SK-N-SH treated with all-trans-retinoic acid at 6 μM for 48 hours (cell line): ENCODE measurements around the gene TBCA.

Source experiments
- ATAC-seq: fragments of 200-7000 bp; cut with Tn5 transposase; 3 replicates; pipeline ENCODE4 v1.9.1; 2020; ENCODE audit warnings: mild to moderate bottlenecking, moderate library complexity
- ARNTL ChIP-seq: fragments of 450-650 bp; formaldehyde crosslinking; IDR thresholded peaks from 2 replicates; pipeline ENCODE4 v1.5.0; 2020; ENCODE audit warnings: low read depth, mild to moderate bottlenecking, moderate library complexity, borderline replicate concordance
- BACH2 ChIP-seq: fragments of 250-450 bp; sonication (Bioruptor Pico); IDR thresholded peaks from 2 replicates; pipeline ENCODE4 v1.9.0; 2021; ENCODE audit warnings: mild to moderate bottlenecking, borderline replicate concordance
- CSDC2 ChIP-seq: fragments of 250-450 bp; sonication (Bioruptor Pico); IDR thresholded peaks from 2 replicates; pipeline ENCODE4 v1.5.0; 2020; ENCODE audit warnings: mild to moderate bottlenecking, moderate library complexity
- CSRNP3 ChIP-seq: fragments of 250-450 bp; sonication (Bioruptor Pico); IDR thresholded peaks from 2 replicates; pipeline ENCODE4 v1.5.1; 2021; ENCODE audit warnings: mild to moderate bottlenecking, moderate library complexity
- ESRRG ChIP-seq: fragments of 250-450 bp; sonication (Bioruptor Pico); IDR thresholded peaks from 2 replicates; pipeline ENCODE4 v1.6.1; 2021; ENCODE audit warnings: mild to moderate bottlenecking
- GLIS3 ChIP-seq: fragments of 250-450 bp; sonication (Bioruptor Pico); IDR thresholded peaks from 2 replicates; pipeline ENCODE4 v1.5.0; 2020; ENCODE audit warnings: mild to moderate bottlenecking, moderate library complexity
- ISL1 ChIP-seq: fragments of 250-450 bp; sonication (Bioruptor Pico); IDR thresholded peaks from 2 replicates; pipeline ENCODE4 v2.1.2; 2022; ENCODE audit warnings: mild to moderate bottlenecking, moderate library complexity
- OSR1 ChIP-seq: fragments of 250-450 bp; sonication (Bioruptor Pico); IDR thresholded peaks from 2 replicates; pipeline ENCODE4 v1.8.0; 2022; ENCODE audit warnings: moderate library complexity, mild to moderate bottlenecking, inconsistent platforms
- POU6F1 ChIP-seq: fragments of 250-450 bp; sonication (Bioruptor Pico); IDR thresholded peaks from 2 replicates; pipeline ENCODE4 v1.8.0; 2021; ENCODE audit warnings: low read depth, mild to moderate bottlenecking, moderate library complexity, borderline replicate concordance
- PPARA ChIP-seq: fragments of 250-450 bp; sonication (Bioruptor Pico); IDR thresholded peaks from 2 replicates; pipeline ENCODE4 v1.5.0; 2020; ENCODE audit warnings: mild to moderate bottlenecking, borderline replicate concordance
- RARB ChIP-seq: fragments of 250-450 bp; sonication (Bioruptor Pico); IDR thresholded peaks from 2 replicates; pipeline ENCODE4 v1.8.0; 2021; ENCODE audit warnings: mild to moderate bottlenecking, moderate library complexity
- SNAI2 ChIP-seq: fragments of 250-450 bp; sonication (Bioruptor Pico); IDR thresholded peaks from 2 replicates; pipeline ENCODE4 v1.5.0; 2020; ENCODE audit warnings: mild to moderate bottlenecking, moderate library complexity
- TCF4 ChIP-seq: fragments of 250-450 bp; sonication (Bioruptor Pico); IDR thresholded peaks from 2 replicates; pipeline ENCODE4 v1.8.0; 2021; ENCODE audit warnings: mild to moderate bottlenecking, moderate library complexity, borderline replicate concordance
- TOX ChIP-seq: fragments of 250-450 bp; sonication (Bioruptor Pico); IDR thresholded peaks from 2 replicates; pipeline ENCODE4 v1.8.0; 2021; ENCODE audit warnings: mild to moderate bottlenecking, moderate library complexity, borderline replicate concordance
- ZC3H10 ChIP-seq: fragments of 250-450 bp; sonication (Bioruptor Pico); IDR thresholded peaks from 2 replicates; pipeline ENCODE4 v1.5.1; 2021; ENCODE audit warnings: mild to moderate bottlenecking, moderate library complexity
- ZFP3 ChIP-seq: fragments of 250-450 bp; sonication (Bioruptor Pico); IDR thresholded peaks from 2 replicates; pipeline ENCODE4 v1.5.0; 2020; ENCODE audit warnings: mild to moderate bottlenecking, moderate library complexity
- ZFP30 ChIP-seq: fragments of 450-650 bp; formaldehyde crosslinking; IDR thresholded peaks from 2 replicates; pipeline ENCODE4 v1.5.0; 2022; ENCODE audit warnings: mild to moderate bottlenecking, moderate library complexity
- ZNF565 ChIP-seq: fragments of 450-650 bp; formaldehyde crosslinking; conservative IDR thresholded peaks from 2 replicates; pipeline ENCODE4 v1.5.0; 2020; ENCODE audit warnings: low read depth, mild to moderate bottlenecking, moderate library complexity
- ZNF70 ChIP-seq: fragments of 450-650 bp; formaldehyde crosslinking; IDR thresholded peaks from 2 replicates; pipeline ENCODE4 v1.5.0; 2020; ENCODE audit warnings: mild to moderate bottlenecking, moderate library complexity
- ZNF8 ChIP-seq: fragments of 450-650 bp; formaldehyde crosslinking; IDR thresholded peaks from 2 replicates; pipeline ENCODE4 v1.5.0; 2020; ENCODE audit warnings: mild to moderate bottlenecking, moderate library complexity
- TF ChIP-seq, protein P1 (sequence below): fragments of 250-450 bp; sonication (Bioruptor Pico); IDR thresholded peaks from 2 replicates; pipeline ENCODE4 v1.8.0; 2020; ENCODE audit warnings: mild to moderate bottlenecking, moderate library complexity, borderline replicate concordance
- TF ChIP-seq, protein P2 (sequence below): fragments of 250-450 bp; sonication (Bioruptor Pico); IDR thresholded peaks from 2 replicates; pipeline ENCODE4 v1.5.0; 2020; ENCODE audit warnings: mild to moderate bottlenecking, moderate library complexity
- TF ChIP-seq, protein P3 (sequence below): fragments of 250-450 bp; sonication (Bioruptor Pico); IDR thresholded peaks from 2 replicates; pipeline ENCODE4 v1.5.1; 2020; ENCODE audit warnings: low read depth, mild to moderate bottlenecking, moderate library complexity

Gene TBCA

DNA sequence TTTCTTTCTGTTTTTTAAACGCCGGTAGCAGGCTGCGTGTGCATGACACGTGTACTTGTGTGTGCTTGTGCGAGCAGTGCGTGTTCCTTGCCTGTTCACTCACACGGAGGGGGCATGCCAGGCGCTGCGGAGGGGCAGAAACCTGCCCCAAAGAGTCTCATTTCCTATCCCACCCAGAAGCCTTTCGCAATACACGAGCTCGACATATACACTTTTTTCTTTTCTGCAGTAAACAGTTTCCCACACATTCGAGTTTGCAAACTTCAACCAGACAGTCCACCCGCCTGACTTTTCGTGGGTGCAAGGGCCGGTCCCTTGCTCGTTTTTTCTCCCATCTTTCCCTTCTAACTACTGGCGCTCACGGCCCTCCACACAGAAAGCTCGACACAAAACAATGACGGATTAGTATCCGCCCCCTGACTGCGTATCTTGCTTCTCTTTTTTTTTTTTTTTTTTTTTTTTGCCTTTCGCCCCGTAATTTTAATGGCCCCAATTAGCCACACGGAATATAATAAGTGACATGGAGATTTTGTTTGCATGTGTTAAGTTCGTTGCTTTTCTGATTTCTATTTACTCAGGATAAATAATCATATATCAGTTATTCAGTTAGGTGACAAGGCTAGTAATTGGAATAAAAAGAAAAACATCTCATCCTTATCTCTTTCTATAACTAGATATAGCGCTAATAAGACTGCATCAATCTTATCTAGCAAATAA lies 132.3 kb downstream of the TBCA start:
- TF ChIP-seq ARNTL (CRISPR knock-in tag) (no peak), RARB (CRISPR knock-in tag) (no peak), OSR1 (CRISPR knock-in tag) (no peak), CSRNP3 (CRISPR knock-in tag) (no peak)
- ATAC-seq = no peak

DNA sequence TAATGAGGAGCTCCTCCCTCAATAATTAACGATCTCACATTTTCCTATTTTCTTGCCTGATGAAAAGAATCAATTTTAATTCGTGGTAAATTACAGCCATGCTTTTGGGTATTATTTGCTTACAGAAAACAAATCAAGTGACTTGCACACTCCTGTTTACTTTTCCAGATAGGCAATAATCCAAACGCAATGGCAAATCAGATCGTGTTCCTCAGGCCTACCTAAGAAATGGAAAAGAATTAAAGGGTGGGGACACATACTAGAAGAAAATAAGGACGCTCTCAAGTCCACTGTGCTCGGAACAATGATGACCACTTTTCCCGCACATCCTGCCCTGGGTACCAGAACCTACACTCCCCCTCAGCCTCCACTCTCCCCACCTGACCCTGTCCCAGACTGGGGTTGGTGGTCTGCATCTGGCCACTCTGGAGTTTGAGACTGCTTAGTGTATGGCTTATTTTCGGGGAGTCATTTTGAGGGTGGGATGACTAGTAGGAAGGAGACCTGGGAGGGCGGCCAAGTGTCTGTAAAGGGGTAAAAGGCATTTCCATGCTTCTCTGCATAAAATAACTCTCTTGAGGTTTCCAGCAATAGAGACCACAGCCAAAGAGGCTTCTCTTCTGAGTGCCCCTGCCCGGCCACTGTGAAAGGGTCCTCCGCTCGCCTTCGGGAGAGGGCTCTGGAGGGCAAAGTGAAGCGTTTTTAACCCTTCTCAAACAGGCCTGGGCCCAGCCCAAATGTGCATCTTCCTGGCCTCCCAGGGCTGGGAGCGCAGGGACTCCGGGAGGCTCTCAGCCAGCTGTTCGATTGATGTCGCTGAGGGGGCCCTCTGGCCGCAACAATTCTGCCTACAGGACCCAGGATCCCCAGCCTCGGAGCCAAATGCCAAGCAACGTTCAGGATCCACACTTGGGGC lies 133.1 kb downstream of the TBCA start:
- no peak for ATAC-seq
- TF ChIP-seq TCF4 (CRISPR knock-in tag) (no peak), SNAI2 (CRISPR knock-in tag) (no peak), ESRRG (CRISPR knock-in tag) (no peak), GLIS3 (CRISPR knock-in tag) (no peak), ZC3H10 (CRISPR knock-in tag) (no peak), ZFP3 (no peak), ZFP30 (CRISPR knock-in tag) (no peak), CSDC2 (CRISPR knock-in tag) (no peak), TOX (CRISPR knock-in tag) (no peak), CSRNP3 (CRISPR knock-in tag) (no peak), PPARA (CRISPR knock-in tag) (no peak), RARB (CRISPR knock-in tag) (no peak)

GRCh38 chr5:77641963-77642737 lies 134.0 kb downstream of the TBCA start:
- TF ChIP-seq ZNF565 (CRISPR knock-in tag) = no peak
- TF ChIP-seq CSDC2 (CRISPR knock-in tag) = no peak
- no peak for TF ChIP-seq ZNF8 (CRISPR knock-in tag)
- TF ChIP-seq RARB (CRISPR knock-in tag) = no peak
- TF ChIP-seq, protein P1, sequence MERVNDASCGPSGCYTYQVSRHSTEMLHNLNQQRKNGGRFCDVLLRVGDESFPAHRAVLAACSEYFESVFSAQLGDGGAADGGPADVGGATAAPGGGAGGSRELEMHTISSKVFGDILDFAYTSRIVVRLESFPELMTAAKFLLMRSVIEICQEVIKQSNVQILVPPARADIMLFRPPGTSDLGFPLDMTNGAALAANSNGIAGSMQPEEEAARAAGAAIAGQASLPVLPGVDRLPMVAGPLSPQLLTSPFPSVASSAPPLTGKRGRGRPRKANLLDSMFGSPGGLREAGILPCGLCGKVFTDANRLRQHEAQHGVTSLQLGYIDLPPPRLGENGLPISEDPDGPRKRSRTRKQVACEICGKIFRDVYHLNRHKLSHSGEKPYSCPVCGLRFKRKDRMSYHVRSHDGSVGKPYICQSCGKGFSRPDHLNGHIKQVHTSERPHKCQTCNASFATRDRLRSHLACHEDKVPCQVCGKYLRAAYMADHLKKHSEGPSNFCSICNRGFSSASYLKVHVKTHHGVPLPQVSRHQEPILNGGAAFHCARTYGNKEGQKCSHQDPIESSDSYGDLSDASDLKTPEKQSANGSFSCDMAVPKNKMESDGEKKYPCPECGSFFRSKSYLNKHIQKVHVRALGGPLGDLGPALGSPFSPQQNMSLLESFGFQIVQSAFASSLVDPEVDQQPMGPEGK (CRISPR knock-in tag) = no peak
- TF ChIP-seq PPARA (CRISPR knock-in tag) = no peak
- no peak for ATAC-seq

DNA sequence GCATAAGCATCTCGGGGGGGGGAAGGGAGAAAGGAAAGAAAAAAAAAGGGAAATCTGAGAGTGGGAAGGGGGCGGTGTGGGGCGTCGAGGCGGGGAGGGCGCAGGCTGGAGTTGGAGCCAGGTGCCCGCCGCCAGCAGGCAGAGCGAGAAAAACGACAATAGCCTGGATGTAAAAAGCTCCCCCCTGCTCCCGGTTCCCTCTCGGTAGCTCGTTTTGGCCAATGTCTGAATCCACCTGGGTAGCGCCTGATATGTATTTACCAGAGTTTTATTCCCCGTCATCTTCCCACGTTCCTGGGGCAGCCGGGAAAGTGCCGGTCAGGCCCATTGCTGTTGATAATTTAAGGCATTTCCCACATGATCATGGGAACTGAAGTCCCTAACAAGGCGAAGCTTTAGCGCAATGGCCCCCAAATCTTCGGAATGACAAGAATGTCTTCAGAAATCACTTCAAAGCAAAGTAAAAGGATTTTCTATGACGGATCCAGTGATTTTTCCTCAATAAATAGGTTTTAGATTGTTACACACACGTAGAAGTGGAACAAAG lies 134.7 kb downstream of the TBCA start:
- no peak for ATAC-seq
- TF ChIP-seq ZFP3 = no peak
- TF ChIP-seq SNAI2 (CRISPR knock-in tag) = no peak
- TF ChIP-seq ZNF8 (CRISPR knock-in tag) = no peak
- no peak for TF ChIP-seq ZFP30 (CRISPR knock-in tag)
- TF ChIP-seq ISL1 (CRISPR knock-in tag) = no peak
- no peak for TF ChIP-seq ZNF70 (CRISPR knock-in tag)
- TF ChIP-seq BACH2 (CRISPR knock-in tag) = no peak
- TF ChIP-seq, protein P2, sequence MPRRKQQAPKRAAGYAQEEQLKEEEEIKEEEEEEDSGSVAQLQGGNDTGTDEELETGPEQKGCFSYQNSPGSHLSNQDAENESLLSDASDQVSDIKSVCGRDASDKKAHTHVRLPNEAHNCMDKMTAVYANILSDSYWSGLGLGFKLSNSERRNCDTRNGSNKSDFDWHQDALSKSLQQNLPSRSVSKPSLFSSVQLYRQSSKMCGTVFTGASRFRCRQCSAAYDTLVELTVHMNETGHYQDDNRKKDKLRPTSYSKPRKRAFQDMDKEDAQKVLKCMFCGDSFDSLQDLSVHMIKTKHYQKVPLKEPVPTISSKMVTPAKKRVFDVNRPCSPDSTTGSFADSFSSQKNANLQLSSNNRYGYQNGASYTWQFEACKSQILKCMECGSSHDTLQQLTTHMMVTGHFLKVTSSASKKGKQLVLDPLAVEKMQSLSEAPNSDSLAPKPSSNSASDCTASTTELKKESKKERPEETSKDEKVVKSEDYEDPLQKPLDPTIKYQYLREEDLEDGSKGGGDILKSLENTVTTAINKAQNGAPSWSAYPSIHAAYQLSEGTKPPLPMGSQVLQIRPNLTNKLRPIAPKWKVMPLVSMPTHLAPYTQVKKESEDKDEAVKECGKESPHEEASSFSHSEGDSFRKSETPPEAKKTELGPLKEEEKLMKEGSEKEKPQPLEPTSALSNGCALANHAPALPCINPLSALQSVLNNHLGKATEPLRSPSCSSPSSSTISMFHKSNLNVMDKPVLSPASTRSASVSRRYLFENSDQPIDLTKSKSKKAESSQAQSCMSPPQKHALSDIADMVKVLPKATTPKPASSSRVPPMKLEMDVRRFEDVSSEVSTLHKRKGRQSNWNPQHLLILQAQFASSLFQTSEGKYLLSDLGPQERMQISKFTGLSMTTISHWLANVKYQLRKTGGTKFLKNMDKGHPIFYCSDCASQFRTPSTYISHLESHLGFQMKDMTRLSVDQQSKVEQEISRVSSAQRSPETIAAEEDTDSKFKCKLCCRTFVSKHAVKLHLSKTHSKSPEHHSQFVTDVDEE (CRISPR knock-in tag) = no peak
- TF ChIP-seq, protein P3, sequence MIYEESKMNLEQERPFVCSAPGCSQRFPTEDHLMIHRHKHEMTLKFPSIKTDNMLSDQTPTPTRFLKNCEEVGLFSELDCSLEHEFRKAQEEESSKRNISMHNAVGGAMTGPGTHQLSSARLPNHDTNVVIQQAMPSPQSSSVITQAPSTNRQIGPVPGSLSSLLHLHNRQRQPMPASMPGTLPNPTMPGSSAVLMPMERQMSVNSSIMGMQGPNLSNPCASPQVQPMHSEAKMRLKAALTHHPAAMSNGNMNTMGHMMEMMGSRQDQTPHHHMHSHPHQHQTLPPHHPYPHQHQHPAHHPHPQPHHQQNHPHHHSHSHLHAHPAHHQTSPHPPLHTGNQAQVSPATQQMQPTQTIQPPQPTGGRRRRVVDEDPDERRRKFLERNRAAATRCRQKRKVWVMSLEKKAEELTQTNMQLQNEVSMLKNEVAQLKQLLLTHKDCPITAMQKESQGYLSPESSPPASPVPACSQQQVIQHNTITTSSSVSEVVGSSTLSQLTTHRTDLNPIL (CRISPR knock-in tag) = no peak
- TF ChIP-seq RARB (CRISPR knock-in tag) = no peak
- no peak for TF ChIP-seq POU6F1 (CRISPR knock-in tag)
